ENCODE data around the gene SPDYE5. TPM values are rescaled to one million over a fixed set of nuclear protein-coding genes. Genes with fewer than 3 reads are reported as not detected.

The SPDYE5 gene
- total and polyA plus RNA-seq, 2 of the 4 experiments (the other 2 are of a cell fraction), result not detected

GRCh38 chr7:75534727-75535307 is 42.7 kb downstream of the SPDYE5 start:
- Histone ChIP-seq H4K5ac (ENCODE audit: low read depth, low read length) (no peak overlapping the region), H3K4me1 (ENCODE audit: control insufficient read depth, insufficient read depth, low read length) (peaks cover 7% of the 10 kb centered on the region), H3K56ac (ENCODE audit: extremely low read depth, insufficient read depth, low read length) (no peak overlapping the region), H3K79me1 (ENCODE audit: low read depth in 1 of 2, low read length in 2 of 2) (peaks cover 2 to 8% of the 10 kb centered on the region in 2 experiments; a peak in 2 of 4 replicates), H2BK15ac (ENCODE audit: low read depth, low read length) (0 out of 3 replicates have a peak overlapping the region, but pooled peaks have one; percentile 6), H4K8ac (ENCODE audit: low read depth in 2 of 2, low read length in 2 of 2) (no peak overlapping the region), H3K18ac (ENCODE audit: low read depth, low read length) (peak overlapping the region; percentile 6; the same call in 1 of the 2 replicates), H3K9ac (ENCODE audit: low read depth, low read length) (no peak overlapping the region), H3K4ac (ENCODE audit: low read depth, low read length) (peak overlapping the region; percentile 30; the same call in 1 of the 2 replicates), H2AK9ac (replicated peaks; ENCODE audit: low read depth, low read length, poor library complexity) (no peak overlapping the region), H3K36me3 (ENCODE audit: control insufficient read depth, insufficient read depth, low read length) (peaks cover 24% of the 10 kb centered on the region), H3K4me3 (ENCODE audit: insufficient read depth, low read depth, low read length) (no peak overlapping the region), H4K91ac (ENCODE audit: insufficient read depth, low read depth, low read length) (no peak overlapping the region), H3K9me3 (ENCODE audit: control insufficient read depth, insufficient read depth, low read length) (no peaks in the 10 kb centered on the region), H3K27ac (ENCODE audit: insufficient read depth, low read length) (no peak overlapping the region; the same call in 1 of the 2 replicates), H2AFZ (replicated peaks; ENCODE audit: low read length, poor library complexity) (no peak overlapping the region), H3K14ac (replicated peaks; ENCODE audit: low read depth, low read length) (no peak overlapping the region), H4K20me1 (ENCODE audit: insufficient read depth, low read length) (peaks cover 13% of the 10 kb centered on the region), H2BK120ac (ENCODE audit: low read depth, low read length) (peak overlapping the region; percentile 9; the same call in 1 of the 2 replicates), H2BK20ac (ENCODE audit: low read depth, low read length) (no peak overlapping the region), H3K23ac (ENCODE audit: low read depth, low read length) (peak overlapping the region; percentile 14; the same call in 1 of the 2 replicates), H3K9me1 (ENCODE audit: insufficient read depth, low read length) (peaks cover 11% of the 10 kb centered on the region; the same call in 1 of the 2 replicates), H3K4me2 (ENCODE audit: low read depth, low read length) (peak overlapping the region; percentile 74; the same call in 1 of the 2 replicates), H2BK5ac (ENCODE audit: low read depth, low read length, poor library complexity, severe bottlenecking) (peak overlapping the region; percentile 66), H3K27me3 (ENCODE audit: control insufficient read depth, insufficient read depth, low read length) (peaks cover 6% of the 10 kb centered on the region; the same call in 1 of the 2 replicates), H2AK5ac (ENCODE audit: low read depth, low read length) (no peak overlapping the region)
- intact Hi-C loops (cut with micrococcal nuclease) (no loop called here), dilution Hi-C loops (cut with HindIII; ENCODE audit: low sequenced_read_pairs, unreplicated experiment) (no loop called here), in situ Hi-C loops (cut with MboI; ENCODE audit: low sequenced_read_pairs) (loop anchor here (10.0 to 25.0 kb wide), 2 partner anchors 220 to 502 kb away; partner anchors contain the start of genes MDH2 and STYXL1)
- DNase-seq (peak; percentile 85), ATAC-seq (ENCODE audit: low read depth) (peak; percentile 87)
- ChIA-PET POLR2A (ENCODE audit: unreplicated experiment) (interaction anchor here (0.6 kb wide), 1 partner anchor 540 kb away, joined by 3 read pairs; no protein-coding TSS in a partner anchor), CTCF (interaction anchor here (0.8 kb wide), 1 partner anchor 74 kb away, joined by 3 read pairs; no protein-coding TSS in a partner anchor)
- 0% methylated on average over 1 of the region's 8 CpGs; no CpG with 5 or more reads in 1 of the 2 experiments for WGBS, 2 experiments (ENCODE audit: extremely low coverage in 2 of 2, insufficient read length in 1 of 2)
- TF ChIP-seq CEBPB (IDR thresholded peaks at IDR 0.05; ENCODE audit: low read depth, low read length) (peak; percentile 57; the same call in 1 of the 2 replicates), NFE2L2 (IDR thresholded peaks at IDR 0.05; ENCODE audit: low read depth, low read length) (no peak), USF2 (IDR thresholded peaks at IDR 0.05; ENCODE audit: low read depth, low read length) (peak; percentile 62), BHLHE40 (IDR thresholded peaks at IDR 0.05; ENCODE audit: low read depth, low read length) (peak; percentile 77)
- BruUV-seq (replicated peaks), result no TSS peak
